ENCODE results near the gene APOBEC3A.
"Not testable (repeated sequence)": the region's sequence is repeated elsewhere in the genome, so short reads cannot be mapped to it uniquely, and the experiment has no call there.

Gene APOBEC3A

DNA sequence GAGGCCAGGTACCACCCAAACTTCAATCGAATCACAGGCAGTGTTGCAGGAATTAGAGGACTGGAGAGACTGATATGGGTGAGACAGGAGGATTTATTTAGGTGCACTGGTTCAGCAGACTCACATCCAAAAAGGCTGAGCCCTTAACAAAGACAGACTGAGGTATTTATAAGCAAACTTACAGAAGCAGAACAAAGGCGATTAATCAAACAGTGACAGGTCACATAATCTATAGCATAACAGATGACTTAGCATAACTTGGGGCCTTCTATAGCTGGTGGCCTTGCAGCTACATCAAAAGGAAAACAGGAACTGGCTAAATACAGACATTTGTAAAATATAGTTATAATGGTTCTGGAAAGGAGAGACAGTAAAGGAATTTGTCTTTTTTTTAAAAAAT is 26.8 kb downstream of the APOBEC3A start:
- DNase-seq, result no peak

DNA sequence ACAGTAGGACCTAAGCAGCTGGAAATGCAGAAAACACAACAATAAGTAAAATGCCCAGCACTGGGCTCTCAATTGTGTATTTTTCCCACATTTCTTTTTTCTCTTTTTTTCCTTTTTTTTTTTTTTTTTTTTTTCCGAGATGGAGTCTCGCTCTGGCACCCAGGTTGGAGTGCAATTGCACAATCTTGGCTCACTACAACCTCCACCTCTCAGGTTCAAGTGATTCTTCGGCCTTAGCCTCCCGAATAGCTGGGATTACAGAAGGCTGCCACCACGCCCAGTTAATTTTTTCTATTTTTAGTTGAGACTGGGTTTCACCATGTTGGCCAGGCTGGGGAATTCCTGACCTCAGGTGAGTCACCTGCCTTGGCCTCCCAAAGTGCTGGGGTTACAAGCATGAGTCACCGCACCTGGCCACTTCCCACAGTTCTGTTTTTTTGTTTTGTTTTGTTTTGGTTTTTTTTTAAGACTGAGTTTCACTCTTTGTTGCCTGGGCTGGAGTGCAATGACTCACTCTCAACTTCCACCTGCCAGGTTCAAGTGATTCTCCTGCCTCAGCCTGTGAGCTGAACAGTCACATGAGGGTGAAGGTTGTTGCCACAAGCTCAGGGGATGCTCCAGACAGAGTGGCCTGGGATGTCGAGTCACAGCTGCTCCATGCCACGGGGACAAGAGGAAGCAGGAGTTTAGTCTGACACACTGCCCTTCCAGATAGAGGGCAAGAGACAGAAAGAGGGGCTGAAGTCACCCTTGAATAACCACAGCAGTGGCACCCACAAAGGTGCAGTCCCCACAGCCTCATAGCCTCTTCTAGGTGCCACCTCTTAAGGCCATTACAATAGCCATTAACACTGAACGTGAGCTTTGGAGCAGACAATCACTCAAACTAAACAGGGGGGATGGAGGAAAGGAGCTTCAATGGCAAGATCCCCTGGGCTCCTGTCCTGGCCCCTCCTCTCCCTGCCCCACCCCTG is 27.7 kb downstream of the APOBEC3A start:
- DNase-seq, result peak; percentile 78

DNA sequence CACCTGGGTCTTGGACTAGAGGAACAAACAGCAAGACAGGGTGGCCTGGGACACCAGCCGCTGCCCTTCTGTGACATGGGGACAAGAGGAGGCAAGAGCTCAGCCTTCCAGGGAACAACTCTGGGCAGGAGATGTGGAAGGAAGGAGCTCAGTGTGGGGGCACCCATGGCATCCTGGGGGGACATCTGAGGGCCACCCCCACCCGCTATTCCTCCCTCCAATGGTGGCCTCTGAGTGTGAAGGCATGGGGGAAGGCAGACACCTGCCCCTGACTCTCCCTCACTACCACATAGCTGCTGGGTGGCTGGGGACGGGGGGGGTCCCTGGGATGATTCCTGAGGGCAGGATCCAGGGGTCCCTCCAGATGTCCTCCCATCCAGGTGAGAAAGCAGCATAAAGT is 29.2 kb downstream of the APOBEC3A start:
- DNase-seq, result no peak

- no peak for DNase-seq
These were observed 29.9 kb downstream of the APOBEC3A start for GRCh38 chr22:38987171-38987895.

- no peak for DNase-seq
These were observed 32.1 kb downstream of the APOBEC3A start for GRCh38 chr22:38989466-38989865.

GRCh38 chr22:38992871-38993371 is 35.5 kb downstream of the APOBEC3A start:
- DNase-seq, result not testable (repeated sequence)

- DNase-seq, result no peak
These were observed 38.7 kb downstream of the APOBEC3A start for GRCh38 chr22:38996105-38996504.

GRCh38 chr22:38997518-38997917 is 40.1 kb downstream of the APOBEC3A start:
- DNase-seq, result no peak

DNA sequence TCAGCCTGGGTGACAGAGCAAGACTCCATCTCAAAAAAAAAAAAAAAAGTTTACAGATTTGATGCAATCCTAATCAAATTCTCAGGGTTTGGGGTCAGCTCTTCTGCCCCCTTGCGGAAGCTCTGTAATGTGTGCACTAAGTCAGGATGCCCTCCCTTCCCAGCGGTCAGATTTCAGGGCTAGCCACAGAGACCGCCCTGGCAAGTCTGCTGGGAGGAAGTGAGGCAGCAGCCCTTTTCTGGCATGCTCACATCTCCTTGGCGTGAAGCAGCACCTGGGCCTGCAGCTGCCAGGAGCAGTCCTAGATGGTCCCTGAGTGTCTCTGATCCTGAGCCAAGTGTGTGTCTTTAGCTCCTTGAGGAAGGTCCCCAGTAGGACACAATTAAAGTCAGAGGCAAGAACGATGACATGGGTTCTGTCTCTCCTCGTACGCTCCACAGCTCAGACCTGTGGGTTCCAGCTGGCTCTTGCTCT is 45.8 kb downstream of the APOBEC3A start:
- peak; percentile 65 to 71 for DNase-seq

- DNase-seq, result no peak
These were observed 49.8 kb downstream of the APOBEC3A start for GRCh38 chr22:39007177-39007576.

- DNase-seq, result not testable (repeated sequence)
These were observed 51.0 kb downstream of the APOBEC3A start for GRCh38 chr22:39008271-39008850.

DNA sequence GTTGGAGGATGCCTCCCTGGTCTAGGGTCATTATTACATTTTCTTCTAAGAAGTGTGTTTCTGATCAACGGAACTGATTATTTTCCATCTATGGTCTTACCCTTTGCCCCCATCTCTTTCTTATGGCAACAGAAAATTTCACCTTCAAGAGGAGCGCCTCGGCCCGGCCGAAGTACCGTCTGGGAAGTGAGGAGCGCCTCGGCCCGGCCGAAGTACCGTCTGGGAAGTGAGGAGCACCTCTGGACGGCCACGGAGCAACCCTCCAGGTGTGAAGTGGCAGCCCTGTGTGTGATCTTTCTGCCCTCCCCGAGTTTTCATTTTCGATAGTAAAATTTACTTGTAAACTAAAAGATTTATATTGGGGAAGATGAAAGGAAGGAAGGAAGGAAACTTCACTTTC is 53.5 kb downstream of the APOBEC3A start:
- DNase-seq, result no peak

All from activated CD4-positive, alpha-beta T cell treated with anti-CD3 and anti-CD28 coated beads for 4 hours (primary cell).